H1 (cell line): ENCODE data around the gene TAF7. TPM values are rescaled to one million over a fixed set of nuclear protein-coding genes. Genes with fewer than 3 reads are reported as not detected.

Experiments
- CTCF ChIA-PET: fragments of 300-600 bp; sonication (Branson Sonifier 250); formaldehyde crosslinking; loops from one replicate; lab custom pipeline; 2021; ENCODE audit not compliant: partially characterized antibody; lab: Charles Lee
- POLR2A ChIA-PET: fragments of 300-600 bp; sonication (Branson Sonifier 250); formaldehyde crosslinking; loops from one replicate; lab custom pipeline; 2021; ENCODE audit warnings: inconsistent platforms; ENCODE audit not compliant: partially characterized antibody; lab: Charles Lee
- DNase-seq, 2 experiments: peaks; one replicate each; pipeline versions ENCODE4 v3.0.0 to v3.0.0-alpha.2; 2010 to 2022; ENCODE audit warnings: low spot score in 2 of 2, low read depth in 1 of 2, mixed read lengths in 1 of 2
- FAIRE-seq: peaks from 2 replicates; lab custom pipeline; 2011; peaks lifted over from hg19 to GRCh38; lab: Jason Lieb, UNC
- H2AFZ ChIP-seq: 2 replicates; pipeline ENCODE4 v1.8.1; 2012; ENCODE audit warnings: low read length, inconsistent platforms
- H2AK5ac ChIP-seq: 2 replicates; pipeline ENCODE4 v1.6.1; 2013; ENCODE audit warnings: low read depth, low read length
- H2BK120ac ChIP-seq: replicated peaks from 2 replicates; pipeline ENCODE3; 2013; ENCODE audit warnings: low read depth, low read length, inconsistent platforms
- H2BK12ac ChIP-seq: 2 replicates; pipeline ENCODE4 v1.6.1; 2013; ENCODE audit warnings: low read depth, low read length
- H2BK15ac ChIP-seq: 2 replicates; pipeline ENCODE4 v1.6.1; 2013; ENCODE audit warnings: low read length
- H2BK20ac ChIP-seq: 2 replicates; pipeline ENCODE4 v1.6.1; 2013; ENCODE audit warnings: low read length
- H2BK5ac ChIP-seq: 2 replicates; pipeline ENCODE4 v1.6.1; 2013; ENCODE audit warnings: low read depth, low read length
- H3K14ac ChIP-seq: 2 replicates; pipeline ENCODE4 v1.6.1; 2013; ENCODE audit warnings: inconsistent platforms; ENCODE audit not compliant: insufficient read length
- H3K18ac ChIP-seq: 2 replicates; pipeline ENCODE4 v1.6.1; 2013; ENCODE audit warnings: low read length; ENCODE audit errors: extremely low read depth
- H3K23ac ChIP-seq: 2 replicates; pipeline ENCODE4 v1.6.1; 2013; ENCODE audit warnings: inconsistent platforms; ENCODE audit not compliant: insufficient read length
- H3K23me2 ChIP-seq: 2 replicates; pipeline ENCODE4 v1.6.1; 2013; ENCODE audit warnings: low read depth, low read length
- H3K27ac ChIP-seq: 2 replicates; pipeline ENCODE4 v1.6.1; 2011; ENCODE audit warnings: low read depth, low read length, inconsistent platforms
- H3K27me3 ChIP-seq, 4 experiments: replicated peaks in 1 of 4; 1 replicate in 1 of 4; 2 replicates in 3 of 4; pipeline versions ENCODE4 v1.6.1 to v1.8.1; 2011 to 2013; ENCODE audit warnings: low read length in 3 of 4, mild to moderate bottlenecking in 3 of 4, inconsistent platforms in 2 of 4, mixed read lengths in 2 of 4, moderate library complexity in 1 of 4; ENCODE audit not compliant: control insufficient read depth in 3 of 4, insufficient read depth in 3 of 4; ENCODE audit errors: extremely low read depth in 1 of 4
- H3K36me3 ChIP-seq, 4 experiments: 2 replicates each; pipeline versions ENCODE4 v1.6.1 to v1.8.1; 2011 to 2013; ENCODE audit warnings: mild to moderate bottlenecking in 4 of 4, low read length in 3 of 4, moderate library complexity in 2 of 4, control low read depth in 1 of 4, inconsistent platforms in 1 of 4; ENCODE audit not compliant: insufficient read depth in 4 of 4, control insufficient read depth in 2 of 4
- H3K4ac ChIP-seq: replicated peaks from 2 replicates; pipeline ENCODE3; 2013; ENCODE audit warnings: low read length, low read depth, mixed read lengths, inconsistent platforms; ENCODE audit not compliant: insufficient read length
- H3K4me1 ChIP-seq, 4 experiments: replicated peaks in 1 of 4; 1 replicate in 1 of 4; 2 replicates in 3 of 4; pipeline versions ENCODE4 v1.6.1 to v1.8.1; 2011 to 2013; ENCODE audit warnings: low read length in 3 of 4, inconsistent platforms in 2 of 4, mixed read lengths in 1 of 4; ENCODE audit not compliant: insufficient read depth in 4 of 4, control insufficient read depth in 3 of 4
- H3K4me2 ChIP-seq, 2 experiments: 2 replicates each; pipeline versions ENCODE4 v1.6.1 to v1.8.1; 2011 to 2013; ENCODE audit warnings: low read depth in 2 of 2, low read length in 2 of 2, control low read depth in 1 of 2, inconsistent platforms in 1 of 2, mild to moderate bottlenecking in 1 of 2; ENCODE audit not compliant: insufficient read depth in 1 of 2
- H3K4me3 ChIP-seq, 4 experiments: fragments of 200-600, 300-600 bp in 1 of 4; sonication (generic), shearing (Covaris generic), sonication (Bioruptor Twin) in 1 of 4; 2 replicates each; pipeline versions ENCODE4 v1.5.1 to v1.8.1; 2011 to 2016; ENCODE audit warnings: low read length in 4 of 4, low read depth in 3 of 4, control low read depth in 2 of 4, inconsistent platforms in 2 of 4, mild to moderate bottlenecking in 2 of 4, mixed read lengths in 1 of 4, moderate library complexity in 1 of 4; ENCODE audit not compliant: insufficient read depth in 2 of 4; ENCODE audit errors: extremely low read depth in 1 of 4
- H3K56ac ChIP-seq: replicated peaks from 2 replicates; pipeline ENCODE3; 2013; ENCODE audit warnings: low read depth, mild to moderate bottlenecking, mixed read lengths, low read length, inconsistent platforms; ENCODE audit not compliant: insufficient read length
- H3K79me1 ChIP-seq: 2 replicates; pipeline ENCODE4 v1.6.1; 2013; ENCODE audit warnings: low read depth, low read length, control low read depth
- H3K79me2 ChIP-seq, 2 experiments: 2 replicates each; pipeline versions ENCODE4 v1.6.1 to v1.8.1; 2012 to 2013; ENCODE audit warnings: low read length in 2 of 2, mild to moderate bottlenecking in 2 of 2, inconsistent platforms in 1 of 2; ENCODE audit not compliant: insufficient read depth in 2 of 2, control insufficient read depth in 1 of 2
- H3K9ac ChIP-seq, 4 experiments: replicated peaks in 1 of 4; 1 replicate in 1 of 4; 2 replicates in 3 of 4; pipeline versions ENCODE4 v1.6.1 to v1.8.1; 2011 to 2013; ENCODE audit warnings: low read depth in 3 of 4, low read length in 3 of 4, control low read depth in 2 of 4, mild to moderate bottlenecking in 2 of 4, moderate library complexity in 2 of 4, inconsistent platforms in 1 of 4; ENCODE audit errors: extremely low read depth in 1 of 4
- H3K9me3 ChIP-seq, 2 experiments: 2 replicates each; pipeline versions ENCODE4 v1.6.1 to v1.8.1; 2012 to 2013; ENCODE audit warnings: mild to moderate bottlenecking in 2 of 2, moderate library complexity in 2 of 2, control low read depth in 1 of 2, inconsistent platforms in 1 of 2, low read depth in 1 of 2, low read length in 1 of 2, mixed read lengths in 1 of 2; ENCODE audit not compliant: insufficient read depth in 2 of 2
- H4K20me1 ChIP-seq, 2 experiments: replicated peaks in 1 of 2; 2 replicates each; pipeline versions ENCODE3 to v1.8.1; 2011 to 2013; ENCODE audit warnings: inconsistent platforms in 2 of 2, low read length in 2 of 2, mild to moderate bottlenecking in 1 of 2; ENCODE audit not compliant: insufficient read depth in 2 of 2, control insufficient read depth in 1 of 2
- H4K5ac ChIP-seq: 2 replicates; pipeline ENCODE4 v1.6.1; 2013; ENCODE audit warnings: low read length, low read depth, mixed read lengths, inconsistent platforms; ENCODE audit not compliant: insufficient read length
- H4K8ac ChIP-seq: 2 replicates; pipeline ENCODE4 v1.8.0; 2013; ENCODE audit warnings: mild to moderate bottlenecking, moderate library complexity, low read length, inconsistent platforms; ENCODE audit not compliant: insufficient read depth; ENCODE audit errors: extremely low read depth
- H4K91ac ChIP-seq: replicated peaks from 2 replicates; pipeline ENCODE3; 2013; ENCODE audit warnings: low read length, mixed read lengths, inconsistent platforms; ENCODE audit not compliant: insufficient read length
- KDM5A ChIP-seq: fragments of 200-600 bp; IDR thresholded peaks from 2 replicates; pipeline ENCODE4 v1.7.1; 2012; ENCODE audit warnings: mild to moderate bottlenecking, low read length, inconsistent platforms, mixed read lengths
- POLR2A ChIP-seq, 2 experiments: IDR thresholded peaks; 1 replicate in 1 of 2; 2 replicates in 1 of 2; pipeline ENCODE4 v1.6.1; 2011; ENCODE audit warnings: low read depth in 2 of 2, low read length in 2 of 2, mild to moderate bottlenecking in 2 of 2; ENCODE audit errors: control extremely low read depth in 1 of 2
- SIX5 ChIP-seq: IDR thresholded peaks from 2 replicates; pipeline ENCODE4 v1.6.1; 2011; ENCODE audit warnings: mild to moderate bottlenecking, low read depth, low read length
- TAF7 ChIP-seq: optimal IDR thresholded peaks from 2 replicates; pipeline ENCODE3; 2011; ENCODE audit warnings: low read depth, mild to moderate bottlenecking, inconsistent platforms, low read length, moderate library complexity, borderline replicate concordance
- WGBS, 2 experiments: shearing (Covaris generic) in 1 of 2; methylation state at CpG; one replicate each; pipeline versions ENCODE4 v1.1.6 to v1.1.7; 2013 to 2015; ENCODE audit warnings: low lambda C conversion rate in 2 of 2, mixed read lengths in 2 of 2, inconsistent platforms in 1 of 2, low coverage in 1 of 2, missing lambda C conversion rate in 1 of 2; ENCODE audit not compliant: insufficient replicate concordance in 2 of 2, insufficient coverage in 1 of 2, insufficient read length in 1 of 2; ENCODE audit errors: extremely low coverage in 1 of 2, missing lambda C conversion rate in 1 of 2; 5-methylcytosine and 5-hydroxymethylcytosine counted together
- polyA plus RNA-seq, 7 experiments: library from polyadenylated mRNA; depleted of rRNA in 3 of 7; stranded (reverse) in 5 of 7; unstranded in 2 of 7; fragments of >200 nt in 5 of 7; fragments of 200-250 nt in 2 of 7; gene quantifications; 1 replicate in 5 of 7; 2 replicates in 1 of 7; 4 replicates in 1 of 7; pipeline versions ENCODE4 v1.2.1 to v1.2.3, GENCODE V29; 2011 to 2013; ENCODE audit warnings: missing spikeins in 2 of 7, mixed read lengths in 2 of 7
- total RNA-seq: library from RNA; stranded (reverse); fragmentation: NEBNext Ultra II Directional; extraction: Animal tissue kit (Norgen Biotek cat#: 25700); gene quantifications from 2 replicates; pipeline ENCODE4 v1.2.1, GENCODE V29; 2021

The TAF7 gene
- total and polyA plus RNA-seq, 2 of the 8 experiments (the other 6 are each of a cell fraction or from before 2014, with no cell fraction given), result 29.8 to 101 TPM

DNA sequence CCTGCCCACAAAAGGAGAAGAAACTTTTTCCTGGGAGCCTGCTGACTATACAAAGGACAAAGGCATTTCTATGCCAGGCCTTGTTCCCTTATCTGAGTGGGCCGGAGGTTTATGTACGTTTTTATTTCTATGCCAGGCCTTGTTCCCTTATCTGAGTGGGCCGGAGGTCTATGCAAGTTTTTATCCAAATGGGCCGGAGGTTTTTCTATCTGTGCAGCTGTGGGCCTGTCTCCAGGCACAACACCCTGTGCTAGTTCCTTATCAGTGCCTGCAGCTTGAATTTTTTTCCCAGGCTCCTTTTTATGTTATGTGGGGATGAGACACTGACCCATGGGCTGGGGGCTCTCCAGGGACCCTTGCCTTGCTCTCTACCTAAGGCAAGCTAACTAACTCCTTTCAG, 22.2 kb downstream of the TAF7 start:
- H2BK5ac ChIP-seq, result no peak overlapping the region
- no peak overlapping the region for H4K5ac ChIP-seq
- H2AK5ac ChIP-seq, result no peak overlapping the region
- H4K20me1 ChIP-seq, result no peaks in the 10 kb centered on the region
- no peak overlapping the region for H3K18ac ChIP-seq
- H3K9ac ChIP-seq, result no peak overlapping the region
- TF ChIP-seq POLR2A (IDR thresholded peaks at IDR 0.05; ENCODE audit: control extremely low read depth in 1 of 2, low read depth in 2 of 2, low read length in 2 of 2) (no peak), TAF7 (no peak), SIX5 (no peak), KDM5A (no peak)
- H3K79me2 ChIP-seq, result no peaks in the 10 kb centered on the region
- no peak overlapping the region for H3K4me2 ChIP-seq
- H3K4me1 ChIP-seq, result no peaks in the 10 kb centered on the region
- H3K27ac ChIP-seq, result no peak overlapping the region
- WGBS, 2 experiments, result 93% methylated on average over 4 of the region's 4 CpGs; no CpG with 5 or more reads in 1 of the 2 experiments
- no peak overlapping the region for H2BK12ac ChIP-seq
- H3K23me2 ChIP-seq, result no peaks in the 10 kb centered on the region
- H2BK15ac ChIP-seq, result no peak overlapping the region
- no peaks in the 10 kb centered on the region for H3K36me3 ChIP-seq
- no peaks in the 10 kb centered on the region for H3K27me3 ChIP-seq
- H4K91ac ChIP-seq, result no peak overlapping the region
- no peak overlapping the region for H4K8ac ChIP-seq
- no peak overlapping the region for H3K56ac ChIP-seq
- H3K14ac ChIP-seq, result no peak overlapping the region
- H3K4ac ChIP-seq, result no peak overlapping the region
- no peak for FAIRE-seq
- no peak for DNase-seq
- no peaks in the 10 kb centered on the region; the same call in 1 of the 2 replicates for H3K79me1 ChIP-seq
- H2AFZ ChIP-seq, result no peak overlapping the region
- H3K9me3 ChIP-seq, result peaks cover under 1 to 16% of the 10 kb centered on the region in 2 experiments; a peak in 3 of 4 replicates
- ChIA-PET CTCF (interaction anchor here (0.8 to 1.1 kb wide), 4 partner anchors 17 to 266 kb away, joined by 3 to 4 read pairs (median 4); no protein-coding TSS in a partner anchor), POLR2A (no interaction called here)
- no peak overlapping the region for H3K4me3 ChIP-seq
- no peak overlapping the region for H2BK20ac ChIP-seq
- H3K23ac ChIP-seq, result no peak overlapping the region
- H2BK120ac ChIP-seq, result no peak overlapping the region
